RWPE1 (cell line): ENCODE data around the gene SEPTIN12.
"Not testable (repeated sequence)": the region's sequence is repeated elsewhere in the genome, so short reads cannot be mapped to it uniquely, and the experiment has no call there.

Experiments
- CTCF ChIA-PET: fragments of 350-600 bp; sonication (Branson Sonifier 250); formaldehyde crosslinking; extraction: SDS; loops from one replicate; lab custom pipeline; 2021; lab: Yijun Ruan, JAX
- POLR2A ChIA-PET: fragments of 400-600 bp; formaldehyde crosslinking; extraction: SDS; loops from one replicate; lab custom pipeline; 2020; ENCODE audit warnings: antibody characterized with exemption; ENCODE audit not compliant: low non-redundant PET; lab: Yijun Ruan, JAX
- DNase-seq: peaks from one replicate; pipeline ENCODE4 v3.0.0; 2012; ENCODE audit warnings: low spot score
- H3K27ac ChIP-seq: fragments of 450-650 bp; 2 replicates; pipeline ENCODE4 v1.5.1; 2017
- CTCF ChIP-seq: fragments of 450-650 bp; conservative IDR thresholded peaks from 2 replicates; pipeline ENCODE4 v1.5.1; 2017; ENCODE audit warnings: low read depth, mild to moderate bottlenecking

SEPTIN12 gene

DNA sequence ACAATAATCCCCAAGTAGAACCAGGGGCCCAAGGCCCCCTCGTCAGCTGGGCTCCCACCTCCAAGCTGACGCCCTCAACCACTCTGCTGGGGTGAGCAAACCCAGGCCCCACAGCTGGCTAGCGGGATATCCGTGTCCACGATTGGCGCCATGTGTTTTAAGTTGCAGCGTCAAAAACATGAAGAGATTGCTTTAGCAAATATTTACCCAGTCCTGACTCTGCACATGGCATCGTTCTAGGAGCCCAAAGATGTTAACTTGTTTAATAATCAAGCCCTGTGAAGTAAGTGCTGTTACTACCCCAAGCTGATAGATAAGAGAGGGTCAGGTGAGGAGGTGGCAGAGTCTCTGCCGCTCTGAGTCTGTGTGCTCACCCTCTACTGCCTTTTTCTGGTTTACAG, 344 bp upstream of the SEPTIN12 start:
- H3K27ac ChIP-seq = no peak overlapping the region

DNA sequence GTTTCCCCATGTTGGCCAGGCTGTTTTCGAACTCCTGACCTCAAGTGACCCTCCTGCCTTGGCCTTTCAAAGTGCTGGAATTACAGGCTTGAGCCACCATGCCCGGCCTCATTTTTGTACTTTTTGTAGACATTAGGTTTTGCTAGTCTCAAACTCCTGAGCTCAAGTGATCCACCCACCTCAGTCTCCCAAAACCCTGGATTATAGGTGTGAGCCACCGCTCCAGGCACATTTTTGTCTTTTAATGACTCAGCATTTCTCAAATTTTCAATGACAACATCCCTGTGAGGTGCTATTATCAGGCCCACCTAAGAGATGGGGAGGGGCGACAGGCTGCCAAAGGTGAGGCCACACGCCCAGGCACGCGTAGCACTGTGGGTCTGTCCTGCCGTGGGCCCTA, 1.1 kb downstream of the SEPTIN12 start:
- peak overlapping the region; percentile 15 for H3K27ac ChIP-seq
- CTCF ChIA-PET = interaction anchor here (1.2 kb wide), 1 partner anchor 12 kb away, joined by 7 read pairs; no protein-coding TSS in a partner anchor
- POLR2A ChIA-PET = no interaction called here
- TF ChIP-seq CTCF = no peak
- DNase-seq = no peak

More for the DNA sequence above, 344 bp upstream of the SEPTIN12 start:
- CTCF ChIA-PET = interaction anchor here (0.6 to 1.2 kb wide), 3 partner anchors 11 to 233 kb away, joined by 3 to 7 read pairs (median 5); partner anchors contain the start of gene ZNF500
- TF ChIP-seq CTCF = no peak
- POLR2A ChIA-PET = no interaction called here
- DNase-seq = no peak

- POLR2A ChIA-PET = interaction anchor here (0.6 kb wide), 1 partner anchor 17 kb away, joined by 5 read pairs; no protein-coding TSS in a partner anchor
- no peak overlapping the region for H3K27ac ChIP-seq
- TF ChIP-seq CTCF = no peak
- no peak for DNase-seq
- CTCF ChIA-PET = no interaction called here
These were observed 2.2 kb downstream of the SEPTIN12 start for GRCh38 chr16:4785758-4786433.

DNA sequence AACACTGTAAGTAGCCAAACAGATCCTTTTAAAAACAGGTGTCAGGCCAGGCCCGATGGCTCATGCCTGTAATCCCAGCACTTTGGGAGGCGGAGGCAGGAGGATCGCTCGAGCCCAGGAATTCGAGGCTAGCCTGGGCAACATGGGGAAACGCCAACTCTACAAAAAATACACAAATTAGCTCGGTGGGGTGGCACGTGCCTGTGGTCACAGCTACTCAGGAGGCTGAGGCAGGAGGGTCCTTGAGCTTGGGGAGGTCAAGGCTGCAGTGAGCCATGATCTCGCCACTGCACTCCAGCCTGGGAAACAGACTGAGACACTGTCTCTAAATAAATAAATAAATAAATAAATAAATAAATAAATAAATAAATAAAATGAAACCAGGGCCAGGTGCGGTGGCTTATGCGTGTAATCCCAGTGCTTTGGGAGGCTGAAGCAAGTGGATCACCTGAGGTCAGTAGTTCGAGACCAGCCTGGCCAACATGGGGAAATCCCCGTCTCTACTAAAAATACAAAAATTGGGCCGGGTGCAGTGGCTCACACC, 3.6 kb downstream of the SEPTIN12 start:
- H3K27ac ChIP-seq, DNase-seq, CTCF ChIA-PET: not testable (repeated sequence)
- POLR2A ChIA-PET = interaction anchor here (0.7 kb wide), 1 partner anchor 82 kb away, joined by 4 read pairs; no protein-coding TSS in a partner anchor

- POLR2A ChIA-PET = interaction anchor here (0.7 kb wide), 1 partner anchor 82 kb away, joined by 4 read pairs; no protein-coding TSS in a partner anchor
- H3K27ac ChIP-seq = no peak overlapping the region
- no peak for TF ChIP-seq CTCF
- no peak for DNase-seq
- CTCF ChIA-PET = no interaction called here
These were observed 4.2 kb downstream of the SEPTIN12 start for GRCh38 chr16:4783951-4784336.

GRCh38 chr16:4783251-4783950, 4.7 kb downstream of the SEPTIN12 start:
- ChIA-PET POLR2A (no interaction called here), CTCF (no interaction called here)
- no peak for TF ChIP-seq CTCF
- DNase-seq = no peak
- no peak overlapping the region for H3K27ac ChIP-seq
